Measurements from ENCODE around the gene INTS7.
"Not testable (repeated sequence)": the region's sequence is repeated elsewhere in the genome, so short reads cannot be mapped to it uniquely, and the experiment has no call there.

INTS7 gene

DNA sequence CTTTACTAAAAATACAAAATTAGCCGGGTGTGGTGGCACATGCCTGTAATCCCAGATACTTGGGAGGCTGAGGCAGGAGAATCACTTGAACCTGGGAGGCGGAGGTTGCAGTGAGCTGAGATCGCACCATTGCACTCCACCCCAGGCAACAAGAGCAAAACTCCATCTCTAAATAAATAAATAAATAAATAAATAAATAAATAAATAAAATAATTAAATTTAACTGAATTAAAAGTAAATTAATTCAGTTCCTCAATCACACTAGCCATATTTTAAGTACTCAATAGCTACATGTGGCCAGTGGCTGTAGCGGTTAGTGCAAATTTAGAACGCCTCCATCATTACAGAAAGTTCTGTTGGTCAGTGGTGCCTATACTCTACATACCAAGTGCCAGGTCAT lies 97.9 kb downstream of the INTS7 start:
- not testable (repeated sequence) for H3K4me3 ChIP-seq (ENCODE audit: insufficient read depth, low read depth, low read length, poor library complexity, severe bottlenecking); H3K4me1 ChIP-seq (ENCODE audit: control insufficient read depth, insufficient read depth, low read length, poor library complexity, severe bottlenecking); H3K36me3 ChIP-seq (ENCODE audit: control insufficient read depth, insufficient read depth, low read length); DNase-seq; H3K27me3 ChIP-seq (replicated peaks; ENCODE audit: control insufficient read depth, insufficient read depth, low read length, poor library complexity, severe bottlenecking); H3K27ac ChIP-seq (ENCODE audit: insufficient read depth, low read length, poor library complexity, severe bottlenecking); H3K9me3 ChIP-seq (ENCODE audit: control insufficient read depth, low read length)

DNA sequence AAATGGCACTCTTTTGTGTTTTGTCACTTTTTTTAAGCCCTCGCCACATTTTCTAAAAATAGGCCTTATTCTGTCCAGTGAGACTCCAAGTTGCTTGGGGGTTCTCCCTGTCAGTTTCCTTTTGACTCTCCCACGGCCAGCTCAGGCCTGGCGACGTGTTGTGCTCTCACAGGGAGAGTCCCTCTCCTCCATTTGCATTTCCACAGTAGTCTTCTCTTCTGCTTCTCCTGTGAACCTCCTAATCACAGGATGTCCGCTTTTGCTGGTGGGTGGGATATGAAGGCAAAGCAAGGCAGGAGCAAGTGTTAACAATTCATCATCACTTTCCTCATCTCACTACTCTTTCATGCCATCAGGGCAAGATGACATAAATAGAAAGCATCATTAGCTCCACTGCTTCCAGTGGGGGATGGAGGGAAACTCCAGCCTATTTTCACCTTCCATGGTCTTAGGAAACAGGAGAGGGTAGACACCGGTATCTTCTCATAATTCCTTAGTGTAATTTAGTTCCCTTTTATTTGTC lies 99.8 kb downstream of the INTS7 start:
- no peak overlapping the region for H3K27ac ChIP-seq (ENCODE audit: insufficient read depth, low read length, poor library complexity, severe bottlenecking)
- H3K9me3 ChIP-seq (ENCODE audit: control insufficient read depth, low read length): no peaks in the 10 kb centered on the region
- no peaks in the 10 kb centered on the region for H3K27me3 ChIP-seq (replicated peaks; ENCODE audit: control insufficient read depth, insufficient read depth, low read length, poor library complexity, severe bottlenecking)
- no peak overlapping the region for H3K4me3 ChIP-seq (ENCODE audit: insufficient read depth, low read depth, low read length, poor library complexity, severe bottlenecking)
- no peaks in the 10 kb centered on the region for H3K36me3 ChIP-seq (ENCODE audit: control insufficient read depth, insufficient read depth, low read length)
- no peaks in the 10 kb centered on the region for H3K4me1 ChIP-seq (ENCODE audit: control insufficient read depth, insufficient read depth, low read length, poor library complexity, severe bottlenecking)
- no peak for DNase-seq

DNA sequence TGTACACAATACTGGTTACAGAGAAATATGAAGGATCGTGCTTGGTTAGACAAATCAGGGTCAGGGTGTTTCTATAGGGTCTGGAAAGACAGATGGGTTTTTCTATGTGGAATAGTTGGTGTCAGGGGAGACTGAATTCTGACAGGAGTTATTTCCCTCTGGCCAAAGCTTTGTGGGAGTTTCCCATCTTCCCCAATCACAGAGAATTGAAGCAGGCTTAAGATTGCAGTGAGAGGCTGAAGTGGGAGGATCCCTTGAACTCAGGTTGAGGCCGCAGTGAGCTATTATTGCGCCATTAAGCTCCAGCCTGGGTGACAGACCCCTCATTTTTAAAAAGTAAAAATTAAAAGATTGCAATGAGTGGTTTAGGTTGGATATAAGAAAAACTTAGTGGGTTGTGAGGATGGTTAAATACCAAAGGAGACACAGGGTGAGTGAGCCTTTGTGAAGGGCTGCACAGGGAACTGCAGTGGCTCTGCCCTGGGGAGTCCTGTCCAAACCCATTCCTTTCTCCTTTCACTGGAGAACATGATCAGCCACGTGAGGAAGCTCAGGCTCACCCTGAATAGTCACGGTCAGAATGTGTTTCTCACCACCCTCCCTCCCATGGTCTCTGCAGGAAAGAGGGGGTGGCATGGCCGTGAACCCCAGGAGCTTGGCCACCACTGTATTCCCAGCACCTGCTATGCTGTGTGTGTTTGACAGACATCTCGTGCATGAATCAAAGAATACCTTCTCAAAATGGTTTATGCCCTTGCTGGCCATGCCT lies 101.2 kb downstream of the INTS7 start:
- H3K4me3 ChIP-seq (ENCODE audit: insufficient read depth, low read depth, low read length, poor library complexity, severe bottlenecking): no peak overlapping the region
- no peaks in the 10 kb centered on the region for H3K27me3 ChIP-seq (replicated peaks; ENCODE audit: control insufficient read depth, insufficient read depth, low read length, poor library complexity, severe bottlenecking)
- DNase-seq: no peak
- H3K4me1 ChIP-seq (ENCODE audit: control insufficient read depth, insufficient read depth, low read length, poor library complexity, severe bottlenecking): no peaks in the 10 kb centered on the region
- H3K36me3 ChIP-seq (ENCODE audit: control insufficient read depth, insufficient read depth, low read length): no peaks in the 10 kb centered on the region
- H3K27ac ChIP-seq (ENCODE audit: insufficient read depth, low read length, poor library complexity, severe bottlenecking): no peak overlapping the region
- H3K9me3 ChIP-seq (ENCODE audit: control insufficient read depth, low read length): no peaks in the 10 kb centered on the region

- Histone ChIP-seq H3K4me1 (ENCODE audit: control insufficient read depth, insufficient read depth, low read length, poor library complexity, severe bottlenecking) (no peaks in the 10 kb centered on the region), H3K36me3 (ENCODE audit: control insufficient read depth, insufficient read depth, low read length) (no peaks in the 10 kb centered on the region), H3K9me3 (ENCODE audit: control insufficient read depth, low read length) (no peaks in the 10 kb centered on the region), H3K27ac (ENCODE audit: insufficient read depth, low read length, poor library complexity, severe bottlenecking) (no peak overlapping the region), H3K4me3 (ENCODE audit: insufficient read depth, low read depth, low read length, poor library complexity, severe bottlenecking) (no peak overlapping the region), H3K27me3 (replicated peaks; ENCODE audit: control insufficient read depth, insufficient read depth, low read length, poor library complexity, severe bottlenecking) (no peaks in the 10 kb centered on the region)
- DNase-seq: no peak
These were observed 102.5 kb downstream of the INTS7 start for GRCh38 chr1:211932933-211933254.

DNA sequence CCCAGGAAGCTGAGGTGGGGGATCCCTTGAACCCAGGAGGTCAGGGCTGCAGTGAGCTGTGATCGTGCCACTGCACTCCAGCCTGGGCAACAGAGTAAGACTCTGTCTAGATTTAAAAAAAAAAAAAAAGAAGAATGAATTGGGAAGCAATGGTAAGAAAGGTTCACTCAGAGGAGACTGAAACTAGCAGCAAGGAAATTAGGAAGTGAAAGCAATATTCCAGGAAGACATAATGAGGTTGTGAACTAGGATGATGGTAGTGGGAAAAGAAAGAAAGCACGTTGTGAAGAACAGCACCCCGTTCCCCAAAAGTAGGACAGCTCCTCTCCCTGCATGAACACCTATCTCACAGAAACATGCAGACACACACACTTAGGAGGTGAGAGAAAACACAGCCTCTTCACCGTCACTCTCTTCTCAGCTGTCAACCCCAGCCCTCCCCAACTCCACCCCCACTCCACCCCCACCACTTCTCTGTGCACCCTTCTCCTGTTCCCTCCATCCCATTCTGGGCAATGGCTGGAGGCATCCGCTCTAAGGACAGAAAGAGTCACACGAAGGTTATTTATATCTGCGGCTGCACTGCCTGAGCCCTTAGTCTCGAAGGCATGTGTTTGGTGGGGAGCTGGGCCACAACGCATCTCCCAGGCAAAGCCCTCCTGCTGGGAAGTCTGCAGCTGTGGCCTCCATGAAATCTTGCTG lies 103.0 kb downstream of the INTS7 start:
- Histone ChIP-seq H3K9me3 (ENCODE audit: control insufficient read depth, low read length) (no peaks in the 10 kb centered on the region), H3K4me1 (ENCODE audit: control insufficient read depth, insufficient read depth, low read length, poor library complexity, severe bottlenecking) (no peaks in the 10 kb centered on the region), H3K4me3 (ENCODE audit: insufficient read depth, low read depth, low read length, poor library complexity, severe bottlenecking) (no peak overlapping the region), H3K27me3 (replicated peaks; ENCODE audit: control insufficient read depth, insufficient read depth, low read length, poor library complexity, severe bottlenecking) (no peaks in the 10 kb centered on the region), H3K27ac (ENCODE audit: insufficient read depth, low read length, poor library complexity, severe bottlenecking) (no peak overlapping the region), H3K36me3 (ENCODE audit: control insufficient read depth, insufficient read depth, low read length) (no peaks in the 10 kb centered on the region)
- no peak for DNase-seq

GRCh38 chr1:211929683-211930082 lies 105.7 kb downstream of the INTS7 start:
- Histone ChIP-seq H3K4me3 (ENCODE audit: insufficient read depth, low read depth, low read length, poor library complexity, severe bottlenecking) (no peak overlapping the region), H3K27ac (ENCODE audit: insufficient read depth, low read length, poor library complexity, severe bottlenecking) (no peak overlapping the region), H3K36me3 (ENCODE audit: control insufficient read depth, insufficient read depth, low read length) (no peaks in the 10 kb centered on the region), H3K9me3 (ENCODE audit: control insufficient read depth, low read length) (no peaks in the 10 kb centered on the region), H3K27me3 (replicated peaks; ENCODE audit: control insufficient read depth, insufficient read depth, low read length, poor library complexity, severe bottlenecking) (no peaks in the 10 kb centered on the region), H3K4me1 (ENCODE audit: control insufficient read depth, insufficient read depth, low read length, poor library complexity, severe bottlenecking) (no peaks in the 10 kb centered on the region)
- DNase-seq: no peak

DNA sequence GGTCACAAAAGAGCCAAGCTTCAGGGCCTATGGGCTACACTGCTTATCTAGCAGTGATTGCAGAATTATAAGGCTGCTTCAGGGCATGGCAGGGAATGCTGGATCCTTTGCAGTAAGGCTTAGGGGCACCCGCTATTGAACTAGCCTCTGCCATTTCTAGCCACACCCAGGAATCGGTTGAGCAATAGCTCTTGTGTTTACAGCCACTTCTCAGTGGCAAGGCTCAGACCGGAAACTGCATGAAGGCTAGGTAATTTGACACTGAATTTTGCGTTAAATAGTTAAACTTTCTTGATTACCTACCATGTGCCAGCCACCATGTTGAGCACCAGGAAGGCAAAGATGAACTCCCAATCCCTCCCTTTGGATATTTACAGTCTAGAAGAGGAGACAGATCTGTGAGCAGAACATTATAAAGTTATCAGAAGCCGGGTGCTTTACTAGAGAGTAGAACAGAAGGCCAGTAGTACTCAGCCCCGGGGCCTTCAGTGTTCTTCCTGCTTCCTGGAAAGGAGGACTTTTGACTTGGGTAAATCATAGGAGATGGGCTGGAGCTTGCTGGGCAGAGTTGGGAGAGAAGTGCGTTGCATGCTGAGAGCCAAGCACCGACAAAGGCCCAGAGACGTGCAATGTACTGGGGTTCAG lies 106.2 kb downstream of the INTS7 start:
- DNase-seq: no peak
- no peak overlapping the region for H3K27ac ChIP-seq (ENCODE audit: insufficient read depth, low read length, poor library complexity, severe bottlenecking)
- H3K9me3 ChIP-seq (ENCODE audit: control insufficient read depth, low read length): no peaks in the 10 kb centered on the region
- no peaks in the 10 kb centered on the region for H3K27me3 ChIP-seq (replicated peaks; ENCODE audit: control insufficient read depth, insufficient read depth, low read length, poor library complexity, severe bottlenecking)
- H3K4me1 ChIP-seq (ENCODE audit: control insufficient read depth, insufficient read depth, low read length, poor library complexity, severe bottlenecking): no peaks in the 10 kb centered on the region
- H3K36me3 ChIP-seq (ENCODE audit: control insufficient read depth, insufficient read depth, low read length): no peaks in the 10 kb centered on the region
- H3K4me3 ChIP-seq (ENCODE audit: insufficient read depth, low read depth, low read length, poor library complexity, severe bottlenecking): no peak overlapping the region

DNA sequence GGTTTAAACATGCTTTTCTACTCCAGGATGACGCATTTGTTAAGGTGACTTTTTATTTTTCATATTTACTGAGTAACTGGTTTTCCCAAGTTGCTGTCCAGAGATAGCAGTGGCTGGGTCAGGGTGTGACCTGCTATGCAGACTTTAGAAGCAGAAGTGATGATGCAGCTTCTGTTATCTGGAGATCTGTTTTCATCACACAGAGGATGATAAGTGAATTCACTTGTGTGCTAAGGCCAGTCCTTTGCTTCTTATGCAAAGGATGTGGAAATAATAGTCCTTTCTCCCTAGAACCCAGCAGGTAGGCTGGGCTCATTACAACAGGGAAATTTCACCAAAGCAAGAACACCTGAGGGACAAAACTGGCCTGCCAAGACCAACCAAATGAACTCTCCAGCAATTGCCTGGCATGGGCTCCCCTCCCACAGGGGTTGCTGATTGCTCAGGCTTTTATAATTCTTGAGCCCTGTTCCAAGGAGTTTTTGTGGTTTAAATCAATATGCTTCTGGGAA lies 107.0 kb downstream of the INTS7 start:
- H3K36me3 ChIP-seq (ENCODE audit: control insufficient read depth, insufficient read depth, low read length): no peaks in the 10 kb centered on the region
- H3K4me1 ChIP-seq (ENCODE audit: control insufficient read depth, insufficient read depth, low read length, poor library complexity, severe bottlenecking): no peaks in the 10 kb centered on the region
- no peak overlapping the region for H3K27ac ChIP-seq (ENCODE audit: insufficient read depth, low read length, poor library complexity, severe bottlenecking)
- H3K27me3 ChIP-seq (replicated peaks; ENCODE audit: control insufficient read depth, insufficient read depth, low read length, poor library complexity, severe bottlenecking): no peaks in the 10 kb centered on the region
- no peak overlapping the region for H3K4me3 ChIP-seq (ENCODE audit: insufficient read depth, low read depth, low read length, poor library complexity, severe bottlenecking)
- DNase-seq: no peak
- no peaks in the 10 kb centered on the region for H3K9me3 ChIP-seq (ENCODE audit: control insufficient read depth, low read length)

DNA sequence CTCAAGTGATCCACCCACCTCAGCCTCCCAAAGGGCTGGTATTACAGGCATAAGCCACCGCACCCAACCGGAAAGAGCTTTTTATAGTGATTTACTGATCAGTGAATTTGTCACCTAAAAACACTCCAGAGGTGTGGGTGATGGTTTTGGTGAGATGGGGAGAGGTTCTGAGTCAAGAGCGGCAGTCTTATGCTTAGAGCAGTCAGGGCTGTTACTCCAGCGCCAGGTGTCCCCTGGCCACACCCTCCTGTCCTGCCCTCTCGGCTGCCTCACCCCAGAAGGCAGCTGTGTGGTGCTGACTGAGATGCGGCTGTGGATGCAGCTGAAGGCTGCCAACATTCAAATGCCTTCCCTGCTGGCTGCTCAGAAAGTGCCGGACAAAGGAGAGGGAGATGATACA lies 110.3 kb downstream of the INTS7 start:
- no peaks in the 10 kb centered on the region for H3K36me3 ChIP-seq (ENCODE audit: control insufficient read depth, insufficient read depth, low read length)
- H3K27ac ChIP-seq (ENCODE audit: insufficient read depth, low read length, poor library complexity, severe bottlenecking): no peak overlapping the region
- H3K4me1 ChIP-seq (ENCODE audit: control insufficient read depth, insufficient read depth, low read length, poor library complexity, severe bottlenecking): no peaks in the 10 kb centered on the region
- H3K27me3 ChIP-seq (replicated peaks; ENCODE audit: control insufficient read depth, insufficient read depth, low read length, poor library complexity, severe bottlenecking): no peaks in the 10 kb centered on the region
- no peak for DNase-seq
- no peaks in the 10 kb centered on the region for H3K9me3 ChIP-seq (ENCODE audit: control insufficient read depth, low read length)
- H3K4me3 ChIP-seq (ENCODE audit: insufficient read depth, low read depth, low read length, poor library complexity, severe bottlenecking): no peak overlapping the region

DNA sequence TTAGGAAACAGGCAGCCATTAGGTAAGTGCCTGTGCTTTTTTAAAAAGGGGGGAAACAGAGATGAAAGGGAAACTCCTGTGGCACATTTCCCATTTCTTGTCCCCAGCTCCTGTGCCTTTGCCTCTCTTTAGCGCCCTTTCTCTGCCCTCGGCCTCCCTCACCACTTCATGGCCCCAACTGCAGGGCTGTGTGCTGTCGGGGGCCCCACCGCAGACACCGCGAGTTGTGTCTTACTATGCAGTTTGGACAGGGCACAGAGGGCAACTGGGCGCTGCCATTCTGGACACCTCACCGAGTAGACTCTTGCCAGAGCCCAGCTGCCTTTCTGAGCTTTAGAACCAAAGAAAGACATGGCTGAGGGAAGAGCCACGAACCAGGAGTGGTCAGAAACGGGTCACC lies 111.1 kb downstream of the INTS7 start:
- no peak overlapping the region for H3K4me3 ChIP-seq (ENCODE audit: insufficient read depth, low read depth, low read length, poor library complexity, severe bottlenecking)
- H3K9me3 ChIP-seq (ENCODE audit: control insufficient read depth, low read length): no peaks in the 10 kb centered on the region
- H3K27me3 ChIP-seq (replicated peaks; ENCODE audit: control insufficient read depth, insufficient read depth, low read length, poor library complexity, severe bottlenecking): no peaks in the 10 kb centered on the region
- no peak overlapping the region for H3K27ac ChIP-seq (ENCODE audit: insufficient read depth, low read length, poor library complexity, severe bottlenecking)
- H3K4me1 ChIP-seq (ENCODE audit: control insufficient read depth, insufficient read depth, low read length, poor library complexity, severe bottlenecking): no peaks in the 10 kb centered on the region
- no peak for DNase-seq
- no peaks in the 10 kb centered on the region for H3K36me3 ChIP-seq (ENCODE audit: control insufficient read depth, insufficient read depth, low read length)

Data from effector memory CD4-positive, alpha-beta T cell (primary cell).